GM18502 (cell line): ENCODE data around the gene VAMP1.
A peak's percentile ranks its signal among the peaks of the same experiment; 100 is the strongest.
"Not testable (repeated sequence)": the region's sequence is repeated elsewhere in the genome, so short reads cannot be mapped to it uniquely, and the experiment has no call there.

Source experiments
- ATAC-seq: cut with Tn5 transposase; IDR thresholded peaks from one replicate; pipeline ENCODE4 v1.9.1; 2021; ENCODE audit warnings: mild to moderate bottlenecking; ENCODE audit not compliant: unreplicated experiment, poor library complexity

VAMP1 gene

DNA sequence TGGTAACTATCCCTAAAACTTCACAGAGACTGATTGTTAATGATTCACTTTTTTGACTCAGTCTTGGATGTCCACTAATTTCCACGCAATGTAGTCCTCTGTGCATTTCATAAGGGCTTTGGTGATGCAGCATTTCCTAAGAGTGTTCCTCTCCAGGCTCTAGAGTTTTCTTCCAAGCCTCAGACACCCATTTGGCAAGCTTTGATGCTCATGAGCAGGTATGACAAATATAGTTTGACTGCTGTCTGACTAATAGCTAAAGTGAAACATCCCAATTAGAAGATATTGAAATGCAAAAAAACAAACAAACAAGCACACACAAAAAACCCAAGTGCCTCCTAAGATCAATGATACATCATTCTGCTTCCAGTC, 1.5 kb upstream of the VAMP1 start:
- ATAC-seq, result no peak

DNA sequence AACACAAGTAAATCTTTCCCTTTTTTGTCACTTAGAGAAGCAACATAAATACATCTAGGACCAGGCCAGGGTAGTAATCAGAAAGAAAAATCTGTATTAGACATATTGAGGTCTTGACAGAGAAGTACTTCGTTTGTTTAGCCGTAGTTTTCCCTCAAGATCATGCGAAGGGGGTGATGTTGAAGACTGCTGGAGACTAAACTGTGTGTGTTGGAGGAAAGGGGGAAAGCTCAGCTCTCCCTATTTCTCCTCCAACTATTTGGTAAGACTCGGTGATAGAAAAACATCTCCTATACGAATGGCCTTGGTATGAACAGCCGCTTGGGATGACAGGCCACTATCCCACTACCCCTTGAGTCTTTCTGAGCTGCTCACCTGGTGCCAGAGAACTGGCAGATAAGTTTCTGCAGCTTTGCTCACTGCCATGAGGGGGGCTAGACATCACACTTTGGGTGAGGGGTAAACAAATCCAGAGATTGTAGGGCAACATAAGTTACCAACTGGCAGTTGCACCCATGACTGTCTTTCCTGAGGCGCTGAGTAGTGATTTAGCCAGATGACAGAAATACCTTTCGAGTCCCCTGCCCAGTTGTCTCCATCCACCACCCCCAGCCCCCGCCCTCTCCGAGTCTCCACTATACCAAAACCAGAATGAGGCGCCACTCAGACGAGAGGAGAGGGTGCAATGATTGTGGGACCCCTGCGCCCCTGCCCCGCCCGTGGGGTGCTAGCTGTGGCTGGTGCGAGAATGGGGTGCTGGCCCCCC, 685 bp downstream of the VAMP1 start:
- ATAC-seq, result no peak

DNA sequence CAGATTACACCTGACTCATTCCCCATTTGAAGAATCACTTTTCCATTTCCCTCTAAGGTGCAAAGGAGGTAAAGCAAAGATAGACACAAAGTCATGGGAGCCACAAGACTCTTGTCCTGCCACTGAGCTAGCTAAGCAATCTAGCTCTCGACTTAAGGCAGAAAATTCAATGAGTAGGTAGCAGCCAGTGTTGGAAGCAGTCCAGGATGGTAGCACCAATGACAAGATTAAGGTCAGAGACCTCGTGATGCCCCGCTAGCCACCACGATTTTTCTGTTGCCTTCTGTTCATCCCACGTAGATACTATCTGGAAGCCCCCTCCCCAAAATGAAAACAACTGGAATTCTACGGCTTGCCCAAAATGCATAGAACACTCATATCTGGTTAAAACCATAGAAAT, 1.4 kb downstream of the VAMP1 start:
- ATAC-seq, result no peak

DNA sequence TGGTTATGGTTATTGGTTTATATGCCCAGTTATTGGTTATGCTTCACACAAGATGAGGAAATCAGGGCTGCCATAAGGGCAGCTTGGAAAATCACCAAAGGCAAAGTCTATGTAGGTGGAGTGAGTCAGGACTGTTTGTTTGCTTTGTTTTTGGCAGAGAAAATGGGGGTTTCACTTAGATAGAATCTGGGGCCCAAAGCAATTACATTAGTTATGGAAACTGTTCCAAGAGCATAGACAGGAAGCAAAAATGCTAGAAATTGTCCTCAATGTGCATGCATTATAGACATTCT, 2.2 kb downstream of the VAMP1 start:
- no peak for ATAC-seq

DNA sequence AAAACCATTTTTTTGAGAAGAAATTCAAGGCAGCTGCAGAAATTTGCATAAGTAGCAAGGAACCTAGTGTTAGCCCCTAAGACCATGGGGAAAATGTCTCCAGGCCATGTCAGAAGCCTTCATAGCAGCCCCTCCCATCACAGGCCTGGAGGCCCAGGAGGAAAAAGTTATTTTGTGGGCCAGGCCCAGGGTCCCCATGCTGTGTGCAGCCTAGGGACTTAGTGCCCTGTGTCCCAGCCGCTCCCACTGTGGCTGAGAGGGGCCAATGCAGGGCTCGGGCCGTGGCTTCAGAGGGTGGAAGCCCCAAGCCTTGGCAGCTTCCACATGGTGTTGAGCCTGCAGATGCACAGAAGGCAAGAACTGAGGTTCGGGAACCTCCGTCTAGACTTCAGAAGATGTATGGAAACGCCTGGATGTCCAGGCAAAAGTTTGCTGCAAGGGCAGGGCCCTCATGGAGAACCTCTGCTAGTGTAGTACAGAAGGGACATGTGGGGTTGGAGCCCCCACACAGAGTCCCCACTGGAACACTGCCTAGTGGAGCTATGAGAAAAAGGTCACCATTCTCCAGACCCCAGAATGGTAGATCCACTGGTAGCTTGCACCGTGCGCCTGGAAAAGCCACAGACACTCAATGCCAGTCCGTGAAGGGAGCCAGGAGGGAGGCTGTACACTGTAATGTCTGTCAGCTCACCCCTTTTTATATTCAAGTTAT, 2.8 kb downstream of the VAMP1 start:
- ATAC-seq, result not testable (repeated sequence)

DNA sequence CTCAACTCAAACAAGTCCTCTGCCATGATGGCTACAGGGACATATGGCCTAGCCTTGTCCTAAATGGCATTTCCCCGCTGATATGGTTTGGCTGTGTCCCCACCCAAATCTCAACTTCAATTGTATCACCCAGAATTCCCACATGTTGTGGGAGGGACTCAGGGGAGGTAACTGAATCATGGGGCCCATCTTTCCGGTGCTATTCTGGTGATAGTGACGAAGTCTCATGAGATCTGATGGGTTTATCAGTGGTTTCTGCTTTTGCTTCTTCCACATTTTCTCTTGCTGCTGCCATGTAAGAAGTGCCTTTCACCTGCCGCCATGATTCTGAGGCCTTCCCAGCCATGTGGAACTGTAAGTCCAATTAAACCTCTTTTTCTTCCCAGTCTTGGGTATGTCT, 3.7 kb downstream of the VAMP1 start:
- ATAC-seq, result not testable (repeated sequence)

DNA sequence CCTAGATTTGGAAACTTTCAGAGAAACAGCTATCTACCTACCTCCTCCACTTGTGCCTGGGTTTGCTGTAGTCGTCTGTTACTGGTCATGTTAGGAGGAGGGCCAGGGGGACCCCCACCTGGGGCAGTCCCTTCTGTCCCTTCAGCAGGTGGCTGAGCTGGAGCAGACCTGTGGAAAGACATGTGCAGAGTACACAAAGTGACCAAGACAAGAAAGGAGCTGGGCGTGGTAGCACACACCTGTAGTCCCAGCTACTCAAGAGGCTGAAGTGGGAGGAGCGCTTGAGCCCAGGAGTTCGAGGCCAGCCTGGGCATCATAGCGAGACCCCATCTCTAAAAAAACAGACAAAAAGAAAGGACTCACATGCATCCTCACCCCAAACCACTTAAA, 4.3 kb downstream of the VAMP1 start:
- ATAC-seq, result no peak

DNA sequence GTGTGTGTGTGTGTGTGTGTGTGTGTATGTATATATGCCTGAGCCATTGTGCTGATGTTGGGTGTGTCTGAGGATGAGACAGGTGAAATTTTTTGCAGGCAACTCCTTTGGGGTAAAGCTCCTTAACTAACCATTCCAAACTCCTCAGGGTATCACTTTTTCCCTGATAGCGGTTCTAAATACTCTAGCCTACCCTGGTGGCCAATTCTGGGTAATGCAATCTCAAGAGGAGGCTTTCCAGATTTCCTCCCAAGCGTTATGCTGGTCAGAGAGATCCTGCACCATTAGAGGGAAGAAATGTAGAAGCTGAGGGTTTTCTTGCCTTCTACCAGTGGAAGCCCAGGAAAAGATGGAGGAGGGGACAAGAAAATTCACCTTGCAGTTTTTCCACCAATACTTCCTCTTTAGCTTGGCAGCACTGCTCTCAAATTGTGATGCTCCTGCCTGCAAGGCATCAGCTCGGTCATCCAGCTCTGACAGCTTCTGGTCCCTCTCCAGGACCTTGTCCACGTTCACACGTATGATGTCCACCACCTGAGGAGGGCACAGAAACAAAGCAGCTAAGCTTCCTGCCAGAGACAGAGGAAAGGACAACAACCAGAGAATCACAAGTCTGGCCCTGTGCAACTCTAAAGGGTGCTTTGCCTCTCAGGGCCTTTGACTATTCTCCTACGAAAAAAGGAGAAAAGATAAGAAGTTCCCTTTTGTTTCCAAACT, 4.9 kb downstream of the VAMP1 start:
- ATAC-seq, result no peak

DNA sequence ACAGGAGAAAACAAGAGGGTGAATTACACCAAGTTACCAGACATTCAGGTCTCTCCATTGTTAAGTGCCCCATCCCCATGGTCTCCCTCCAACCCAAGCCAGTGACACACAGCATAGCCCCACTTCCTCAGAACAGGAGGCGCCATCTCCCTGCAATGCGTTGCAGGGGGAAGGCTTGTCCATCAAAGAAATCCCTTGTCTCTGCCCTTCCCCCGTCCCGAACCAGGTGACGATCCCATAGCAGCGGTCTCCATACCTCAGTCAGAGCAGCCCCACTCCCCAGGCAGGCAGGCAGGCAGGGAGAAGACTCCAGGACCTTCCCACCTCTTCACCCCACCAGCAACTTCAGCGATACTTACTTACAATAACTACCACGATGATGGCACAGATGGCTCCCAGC, 5.9 kb downstream of the VAMP1 start:
- ATAC-seq, result no peak

DNA sequence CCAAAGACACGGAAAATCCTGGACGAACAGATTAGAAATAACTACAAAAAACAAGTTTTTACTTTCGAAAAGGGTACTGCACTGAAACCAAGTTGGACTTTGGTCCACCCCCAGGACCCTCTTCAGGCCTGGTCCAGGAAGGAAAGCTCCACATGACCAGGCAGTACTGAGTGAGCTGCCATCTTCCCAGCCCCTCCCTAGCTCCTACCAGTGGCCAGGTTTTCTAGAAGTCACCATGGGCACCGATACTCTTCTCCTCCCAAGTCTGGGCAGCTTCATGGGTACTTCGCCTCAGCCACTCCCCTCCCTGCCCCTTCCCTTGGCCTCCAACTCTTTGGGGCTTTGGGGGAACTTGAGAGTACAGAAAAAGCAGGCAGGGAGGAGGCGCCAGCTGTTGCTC, 6.6 kb downstream of the VAMP1 start:
- ATAC-seq, result no peak

DNA sequence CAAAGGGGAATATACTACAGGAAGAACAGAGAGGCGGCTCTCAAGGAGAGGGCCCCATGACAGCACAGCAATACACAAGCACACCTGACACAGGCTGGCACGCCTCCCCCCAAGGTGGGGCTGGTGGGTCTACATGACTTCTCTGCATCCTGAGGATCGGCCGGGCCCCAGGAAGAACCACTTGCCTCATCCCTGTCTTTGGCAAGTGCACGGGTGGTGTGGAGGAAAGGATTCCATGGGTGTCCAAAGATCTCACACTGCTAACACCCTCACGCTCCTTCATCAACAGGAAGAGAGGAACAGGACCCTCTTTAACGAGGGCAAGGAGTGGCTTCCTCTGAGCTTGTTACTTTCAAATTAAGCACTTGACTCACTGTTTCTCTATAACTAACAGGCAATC, 7.3 kb downstream of the VAMP1 start:
- no peak for ATAC-seq

DNA sequence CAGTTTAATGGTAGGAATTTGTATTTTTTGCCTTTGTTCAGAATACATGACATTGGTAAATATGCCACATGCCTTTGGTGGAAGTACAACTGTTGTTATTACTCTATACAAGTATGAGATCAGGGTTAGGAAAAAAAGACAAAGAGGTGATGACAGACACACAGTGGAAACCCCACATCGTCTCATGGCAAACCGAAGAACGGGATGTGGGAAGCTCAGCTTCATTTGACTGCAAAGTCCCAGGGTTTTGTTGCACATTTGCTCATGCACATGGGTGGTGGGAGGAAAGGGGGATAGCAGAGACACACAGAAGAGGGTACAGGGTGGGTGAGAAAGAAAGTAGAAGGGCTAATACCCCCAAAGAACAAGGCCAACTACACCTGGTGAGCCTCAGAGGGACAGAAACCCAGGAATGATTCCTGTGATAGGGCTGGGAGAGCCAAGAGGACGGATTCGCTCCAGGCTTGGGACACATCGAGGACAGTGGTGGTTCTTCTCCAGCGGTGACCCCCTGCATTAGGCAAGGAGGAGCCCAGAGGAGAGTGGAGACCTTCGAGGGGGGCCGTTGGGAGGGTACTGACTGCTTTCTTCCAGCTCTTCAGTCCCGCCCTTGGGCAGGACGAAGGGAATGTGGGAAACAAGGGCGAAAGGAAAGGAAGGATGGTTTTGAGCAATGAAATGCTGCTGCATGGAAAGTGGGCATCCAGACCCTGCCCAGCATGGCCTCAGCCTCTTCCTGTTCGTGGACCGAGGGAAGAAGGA, 8.1 kb downstream of the VAMP1 start:
- ATAC-seq, result peak; percentile 13

DNA sequence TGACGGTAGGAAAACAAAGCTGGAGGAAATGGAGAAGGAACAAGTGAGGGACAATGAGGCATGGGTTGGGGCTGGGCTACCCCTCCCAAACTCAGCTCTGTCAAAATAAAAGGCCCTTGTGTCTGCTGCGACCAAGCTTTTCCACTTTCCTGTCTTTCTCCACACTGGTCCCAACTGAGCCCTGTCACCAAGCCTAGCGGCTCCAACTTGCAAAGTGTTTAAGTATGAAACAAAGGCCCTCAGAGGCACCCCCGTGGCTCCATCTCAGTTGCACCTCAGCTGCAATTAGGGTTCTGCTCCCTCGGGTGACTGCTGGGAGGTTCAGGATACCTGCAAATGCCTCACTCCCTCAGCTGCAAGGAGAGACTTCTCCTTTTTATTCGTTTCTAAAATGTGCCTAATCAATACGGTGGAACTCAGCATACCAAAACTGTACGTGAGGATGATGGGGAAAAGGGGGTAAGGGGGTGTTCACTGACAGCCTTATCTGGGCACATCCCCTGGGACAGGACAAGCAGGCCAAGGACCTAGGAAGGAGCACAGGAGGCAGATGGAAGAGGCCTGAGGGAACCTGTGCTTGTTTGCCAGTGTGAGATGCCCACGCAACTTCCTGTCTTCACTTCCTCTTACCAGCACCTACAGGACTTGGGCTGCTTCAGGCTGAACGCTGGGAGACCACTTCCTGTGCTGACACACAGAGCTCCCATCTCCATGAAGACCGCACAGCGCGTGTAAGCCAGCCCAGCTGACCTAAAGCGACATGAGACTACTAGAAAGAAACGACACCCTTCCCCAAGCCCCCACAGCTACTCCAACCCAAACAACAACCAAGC, 8.9 kb downstream of the VAMP1 start:
- peak; percentile 71 for ATAC-seq

DNA sequence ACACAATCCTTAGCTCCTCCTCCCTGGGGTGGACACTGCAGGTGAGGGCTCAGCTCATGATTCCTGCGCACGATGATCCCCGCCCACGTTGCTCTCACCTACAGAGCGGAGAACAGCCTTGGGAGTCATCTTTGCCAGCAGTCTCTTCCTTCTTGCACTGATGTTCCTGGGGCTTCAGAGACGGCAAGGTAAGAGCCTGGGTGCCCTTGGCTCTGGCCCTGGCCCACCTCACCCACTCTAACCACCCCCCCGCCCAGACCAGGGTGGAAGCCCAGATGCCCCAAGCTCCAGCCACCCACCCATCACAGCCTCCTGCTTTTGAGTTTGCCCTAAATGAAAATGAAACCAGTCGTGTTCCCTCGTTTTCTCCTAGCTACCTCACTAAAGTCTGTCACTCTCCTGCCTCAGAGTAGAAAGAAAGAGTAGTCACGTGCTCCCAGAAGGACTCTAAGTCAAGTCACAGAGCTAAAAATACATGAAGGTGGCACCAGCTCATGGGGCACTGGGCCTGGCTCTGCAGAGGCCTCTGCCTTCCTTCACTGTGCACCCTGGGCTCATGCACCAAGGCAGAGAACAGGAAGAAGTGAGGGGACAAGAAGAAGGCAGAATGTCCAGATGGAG, 9.6 kb downstream of the VAMP1 start:
- no peak for ATAC-seq

DNA sequence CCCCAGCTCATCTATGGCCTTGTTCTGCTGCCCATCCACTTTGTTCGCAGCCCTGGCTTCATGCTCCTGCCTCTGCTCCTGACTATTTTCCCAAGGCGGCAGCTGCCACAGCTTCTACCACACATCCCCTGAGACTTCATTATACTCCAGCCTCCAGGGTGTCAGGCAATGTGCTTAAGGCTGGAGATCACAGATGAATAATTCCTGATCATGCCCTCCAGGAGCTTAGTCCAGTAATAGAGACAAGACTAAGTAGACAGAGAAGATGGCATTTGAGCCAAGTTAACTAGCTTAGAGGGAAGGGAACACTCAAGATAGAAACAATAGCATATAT, 11.5 kb downstream of the VAMP1 start:
- ATAC-seq, result no peak

DNA sequence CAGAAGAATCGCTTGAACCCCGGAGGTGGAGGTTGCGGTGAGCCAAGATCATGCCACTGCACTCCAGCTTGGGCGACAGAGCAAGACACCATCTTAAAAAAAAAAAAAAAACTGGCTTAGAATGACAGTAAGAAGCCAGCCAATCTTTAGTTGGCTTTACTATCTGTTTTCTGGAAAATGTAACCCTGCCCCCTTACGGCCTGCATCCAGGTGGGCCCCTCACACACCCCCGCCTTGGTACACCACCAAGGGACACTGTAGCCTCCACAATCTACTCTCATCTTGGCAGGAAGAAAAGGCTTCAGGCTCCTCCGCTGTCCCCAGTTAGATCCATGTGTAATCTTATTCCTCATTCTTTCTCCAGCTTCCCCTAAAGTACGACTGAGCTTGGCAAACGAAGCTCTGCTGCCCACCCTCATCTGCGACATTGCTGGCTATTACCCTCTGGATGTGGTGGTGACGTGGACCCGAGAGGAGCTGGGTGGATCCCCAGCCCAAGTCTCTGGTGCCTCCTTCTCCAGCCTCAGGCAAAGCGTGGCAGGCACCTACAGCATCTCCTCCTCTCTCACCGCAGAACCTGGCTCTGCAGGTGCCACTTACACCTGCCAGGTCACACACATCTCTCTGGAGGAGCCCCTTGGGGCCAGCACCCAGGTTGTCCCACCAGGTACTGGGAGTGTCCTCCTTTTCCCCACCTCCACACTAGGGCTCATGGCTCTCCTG, 12.0 kb downstream of the VAMP1 start:
- ATAC-seq, result no peak

DNA sequence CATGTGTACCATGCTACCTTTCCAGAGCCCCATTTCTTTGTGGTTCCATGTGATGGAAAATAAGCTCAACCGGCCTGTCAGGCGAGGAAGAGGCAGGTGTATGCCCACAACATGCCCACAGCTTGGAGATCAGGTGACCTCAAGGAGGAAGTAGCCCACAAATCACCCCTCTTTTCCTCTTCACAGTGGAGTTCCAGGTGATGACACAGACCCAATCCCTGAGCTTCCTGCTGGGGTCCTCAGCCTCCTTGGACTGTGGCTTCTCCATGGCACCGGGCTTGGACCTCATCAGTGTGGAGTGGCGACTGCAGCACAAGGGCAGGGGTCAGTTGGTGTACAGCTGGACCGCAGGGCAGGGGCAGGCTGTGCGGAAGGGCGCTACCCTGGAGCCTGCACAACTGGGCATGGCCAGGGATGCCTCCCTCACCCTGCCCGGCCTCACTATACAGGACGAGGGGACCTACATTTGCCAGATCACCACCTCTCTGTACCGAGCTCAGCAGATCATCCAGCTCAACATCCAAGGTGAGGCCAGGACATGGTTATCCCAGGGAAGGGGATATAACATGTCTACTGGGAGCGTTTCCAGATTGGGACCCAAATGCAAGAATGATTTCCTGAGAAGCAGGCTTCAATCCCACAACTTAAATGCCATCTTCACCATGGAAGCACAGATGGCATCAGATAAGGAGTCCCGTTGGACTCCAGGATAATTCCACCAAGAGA, 13.1 kb downstream of the VAMP1 start:
- no peak for ATAC-seq

DNA sequence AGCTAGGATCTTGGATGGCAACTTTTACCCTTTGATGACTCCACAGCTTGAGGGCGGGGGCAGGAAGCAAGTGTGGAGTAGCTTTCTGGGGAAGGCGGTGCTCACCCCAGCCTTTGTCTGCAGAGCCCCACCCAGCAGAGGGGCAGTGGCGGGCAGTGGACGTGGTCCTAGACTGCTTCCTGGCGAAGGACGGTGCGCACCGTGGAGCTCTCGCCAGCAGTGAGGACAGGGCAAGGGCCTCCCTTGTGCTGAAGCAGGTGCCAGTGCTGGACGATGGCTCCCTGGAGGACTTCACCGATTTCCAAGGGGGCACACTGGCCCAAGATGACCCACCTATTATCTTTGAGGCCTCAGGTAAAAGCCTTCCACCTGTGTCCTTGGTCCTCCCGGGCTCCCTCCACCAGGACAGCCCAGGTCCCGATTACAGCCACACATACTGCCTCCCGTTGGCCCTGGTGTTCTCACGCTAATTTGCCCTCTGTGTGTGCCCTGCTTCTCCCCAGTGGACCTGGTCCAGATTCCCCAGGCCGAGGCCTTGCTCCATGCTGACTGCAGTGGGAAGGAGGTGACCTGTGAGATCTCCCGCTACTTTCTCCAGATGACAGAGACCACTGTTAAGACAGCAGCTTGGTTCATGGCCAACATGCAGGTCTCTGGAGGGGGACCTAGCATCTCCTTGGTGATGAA, 17.4 kb downstream of the VAMP1 start:
- ATAC-seq, result no peak
